Kidney (tissue), 14 donors: ENCODE results near the gene FRMD4A. TPM values are rescaled to one million over a fixed set of nuclear protein-coding genes. Genes with fewer than 3 reads are reported as not detected.
"Not testable (repeated sequence)": the region's sequence is repeated elsewhere in the genome, so short reads cannot be mapped to it uniquely, and the experiment has no call there.

Source experiments
- DNase-seq, 5 donors: peaks; one replicate each; pipeline ENCODE4 v3.0.0-alpha.2; 2013 to 2020
- FAIRE-seq: peaks from 2 replicates; lab custom pipeline; 2012; peaks lifted over from hg19 to GRCh38; lab: Jason Lieb, UNC
- H3K27ac ChIP-seq, 2 donors: one replicate each; pipeline ENCODE4 v1.7.0; 2013; ENCODE audit warnings: low read depth in 2 of 2, low read length in 2 of 2, inconsistent platforms in 1 of 2
- H3K27me3 ChIP-seq: one replicate; pipeline ENCODE4 v1.7.1; 2013; ENCODE audit warnings: low read length, inconsistent platforms; ENCODE audit not compliant: control insufficient read depth, insufficient read depth
- H3K36me3 ChIP-seq, 3 donors: one replicate each; pipeline versions ENCODE4 v1.7.0 to v1.7.1; 2013; ENCODE audit warnings: low read length in 3 of 3, control low read depth in 1 of 3, inconsistent platforms in 1 of 3; ENCODE audit not compliant: insufficient read depth in 3 of 3, control insufficient read depth in 2 of 3
- H3K4me1 ChIP-seq, 3 donors: one replicate each; pipeline versions ENCODE4 v1.7.0 to v1.7.1; 2013; ENCODE audit warnings: low read length in 3 of 3, inconsistent platforms in 1 of 3, low read depth in 1 of 3; ENCODE audit not compliant: control insufficient read depth in 2 of 3, insufficient read depth in 2 of 3
- H3K4me3 ChIP-seq, 3 donors: one replicate each; pipeline versions ENCODE4 v1.7.0 to v1.8.1; 2013; ENCODE audit warnings: low read length in 3 of 3, control low read depth in 1 of 3, inconsistent platforms in 1 of 3
- H3K9ac ChIP-seq, 3 donors: one replicate each; pipeline versions ENCODE4 v1.7.0 to v1.7.1; 2013; ENCODE audit warnings: low read length in 3 of 3, control low read depth in 1 of 3, inconsistent platforms in 1 of 3
- H3K9me3 ChIP-seq, 3 donors: one replicate each; pipeline versions ENCODE4 v1.7.0 to v1.7.1; 2013; ENCODE audit warnings: low read length in 3 of 3, control low read depth in 1 of 3, inconsistent platforms in 1 of 3; ENCODE audit not compliant: control insufficient read depth in 2 of 3, insufficient read depth in 1 of 3
- intact Hi-C: fragments of 100-400 bp; cut with DNase I; formaldehyde crosslinking; loops from one replicate; pipeline ENCODE4 v1.11.1; 2022
- polyA plus RNA-seq: library from polyadenylated mRNA; stranded (reverse); fragments of 350-450 nt; fragmentation: Illumina TruSeq; extraction: RNeasy Lipid Tissue Mini Kit (QIAGEN cat#74804); gene quantifications from one replicate; pipeline ENCODE4 v1.2.3, GENCODE V29; 2014; ENCODE audit warnings: low read depth, low replicate concordance; ENCODE audit not compliant: insufficient read depth
- total RNA-seq: library from RNA; stranded (reverse); fragmentation: NEBNext Ultra II Directional; extraction: Animal tissue kit (Norgen Biotek cat#: 25700); gene quantifications from one replicate; pipeline ENCODE4 v1.2.1, GENCODE V29; 2021
- TF ChIP-seq, protein P1 (sequence below): IDR thresholded peaks from 3 replicates; pipeline ENCODE4 v1.5.1; 2012; ENCODE audit warnings: mild to moderate bottlenecking, moderate library complexity, borderline replicate concordance; ENCODE audit not compliant: insufficient read depth; ENCODE audit errors: extremely low read depth
- donor health status: control.
- donor health status: control.
- donor health status: control.
- donor health status: control.
- donor health status: control.
- donor health status: DM: yes; HTN: yes; CAD: no.
- donor health status: Normal renal cell carcinoma (clear cell type).

Gene FRMD4A
- total and polyA plus RNA-seq, 2 donors from 2014 or later, result 16.0 to 68.2 TPM

DNA sequence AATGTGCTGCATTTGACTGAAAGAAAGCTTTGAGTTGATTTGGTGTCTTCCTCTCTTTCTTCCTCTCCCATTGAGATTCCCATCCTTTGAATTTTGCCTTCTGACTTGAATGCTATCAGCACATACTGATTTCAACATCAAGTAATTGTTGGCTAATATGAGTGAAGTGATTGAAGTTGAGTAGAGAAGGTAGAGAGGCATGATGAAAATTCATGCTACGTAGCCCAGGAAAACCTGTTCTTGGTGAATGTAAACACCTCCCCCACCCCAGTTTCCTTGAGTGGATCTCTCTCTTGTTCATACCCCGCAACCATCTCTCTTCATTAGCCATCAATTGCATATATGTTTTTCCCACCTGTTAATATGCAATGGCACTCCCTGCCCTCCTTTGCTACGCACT is 193.3 kb downstream of the FRMD4A start:
- H3K27ac ChIP-seq, result no peak overlapping the region
- no peaks in the 10 kb centered on the region for H3K4me1 ChIP-seq
- TF ChIP-seq, protein P1, sequence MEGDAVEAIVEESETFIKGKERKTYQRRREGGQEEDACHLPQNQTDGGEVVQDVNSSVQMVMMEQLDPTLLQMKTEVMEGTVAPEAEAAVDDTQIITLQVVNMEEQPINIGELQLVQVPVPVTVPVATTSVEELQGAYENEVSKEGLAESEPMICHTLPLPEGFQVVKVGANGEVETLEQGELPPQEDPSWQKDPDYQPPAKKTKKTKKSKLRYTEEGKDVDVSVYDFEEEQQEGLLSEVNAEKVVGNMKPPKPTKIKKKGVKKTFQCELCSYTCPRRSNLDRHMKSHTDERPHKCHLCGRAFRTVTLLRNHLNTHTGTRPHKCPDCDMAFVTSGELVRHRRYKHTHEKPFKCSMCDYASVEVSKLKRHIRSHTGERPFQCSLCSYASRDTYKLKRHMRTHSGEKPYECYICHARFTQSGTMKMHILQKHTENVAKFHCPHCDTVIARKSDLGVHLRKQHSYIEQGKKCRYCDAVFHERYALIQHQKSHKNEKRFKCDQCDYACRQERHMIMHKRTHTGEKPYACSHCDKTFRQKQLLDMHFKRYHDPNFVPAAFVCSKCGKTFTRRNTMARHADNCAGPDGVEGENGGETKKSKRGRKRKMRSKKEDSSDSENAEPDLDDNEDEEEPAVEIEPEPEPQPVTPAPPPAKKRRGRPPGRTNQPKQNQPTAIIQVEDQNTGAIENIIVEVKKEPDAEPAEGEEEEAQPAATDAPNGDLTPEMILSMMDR, result no peak
- H3K36me3 ChIP-seq, result no peaks in the 10 kb centered on the region
- intact Hi-C loops, result no loop called here
- no peak overlapping the region for H3K4me3 ChIP-seq
- DNase-seq (no peak), FAIRE-seq (no peak)
- no peak overlapping the region for H3K9ac ChIP-seq
- no peaks in the 10 kb centered on the region for H3K27me3 ChIP-seq
- H3K9me3 ChIP-seq, result no peaks in the 10 kb centered on the region

DNA sequence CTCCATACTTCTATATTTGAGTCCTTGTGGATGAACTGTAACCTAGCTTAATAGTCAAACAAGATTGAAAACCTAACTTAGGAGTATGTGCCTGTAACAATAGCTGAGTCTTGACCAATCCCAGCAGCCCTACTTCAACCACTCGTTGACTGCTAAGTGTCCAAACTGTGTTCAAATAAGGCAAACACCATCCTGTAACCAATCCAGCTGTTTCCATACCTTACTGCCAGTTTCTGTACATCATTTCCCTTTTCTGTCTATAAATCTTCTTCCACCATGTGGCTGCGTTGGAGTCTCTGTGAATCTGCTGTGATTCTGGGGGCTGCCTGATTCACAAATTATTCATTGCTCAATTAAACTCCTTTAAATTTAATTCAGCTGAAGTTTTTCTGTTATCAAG is 195.5 kb downstream of the FRMD4A start:
- intact Hi-C loops, H3K4me3 ChIP-seq, H3K9me3 ChIP-seq, H3K9ac ChIP-seq, FAIRE-seq, H3K27ac ChIP-seq, H3K27me3 ChIP-seq, DNase-seq, H3K36me3 ChIP-seq, H3K4me1 ChIP-seq: not testable (repeated sequence)

DNA sequence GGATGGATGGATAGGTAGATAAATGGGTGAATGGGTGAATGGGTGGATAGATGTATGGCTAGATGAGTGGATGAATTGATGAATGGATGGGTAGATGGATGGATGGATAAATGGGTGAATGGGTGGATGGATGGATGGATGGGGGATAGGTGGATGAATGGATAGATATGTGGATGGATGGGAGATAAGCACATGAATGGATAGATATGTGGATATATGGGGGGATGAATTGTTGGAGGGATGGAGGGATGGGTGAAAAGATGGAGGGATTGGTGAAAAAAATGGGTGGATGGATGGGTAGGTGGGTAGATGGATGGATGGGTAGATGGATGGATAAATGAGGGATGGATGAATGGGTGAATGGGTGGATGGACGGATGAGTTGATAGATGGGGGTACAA is 196.4 kb downstream of the FRMD4A start:
- Histone ChIP-seq H3K9me3 (no peaks in the 10 kb centered on the region), H3K9ac (no peak overlapping the region), H3K36me3 (no peaks in the 10 kb centered on the region), H3K27me3 (no peaks in the 10 kb centered on the region), H3K4me1 (no peaks in the 10 kb centered on the region), H3K4me3 (no peak overlapping the region), H3K27ac (no peak overlapping the region)
- intact Hi-C loops, result no loop called here
- no peak for DNase-seq
- FAIRE-seq, result no peak
- TF ChIP-seq, protein P1, result no peak

DNA sequence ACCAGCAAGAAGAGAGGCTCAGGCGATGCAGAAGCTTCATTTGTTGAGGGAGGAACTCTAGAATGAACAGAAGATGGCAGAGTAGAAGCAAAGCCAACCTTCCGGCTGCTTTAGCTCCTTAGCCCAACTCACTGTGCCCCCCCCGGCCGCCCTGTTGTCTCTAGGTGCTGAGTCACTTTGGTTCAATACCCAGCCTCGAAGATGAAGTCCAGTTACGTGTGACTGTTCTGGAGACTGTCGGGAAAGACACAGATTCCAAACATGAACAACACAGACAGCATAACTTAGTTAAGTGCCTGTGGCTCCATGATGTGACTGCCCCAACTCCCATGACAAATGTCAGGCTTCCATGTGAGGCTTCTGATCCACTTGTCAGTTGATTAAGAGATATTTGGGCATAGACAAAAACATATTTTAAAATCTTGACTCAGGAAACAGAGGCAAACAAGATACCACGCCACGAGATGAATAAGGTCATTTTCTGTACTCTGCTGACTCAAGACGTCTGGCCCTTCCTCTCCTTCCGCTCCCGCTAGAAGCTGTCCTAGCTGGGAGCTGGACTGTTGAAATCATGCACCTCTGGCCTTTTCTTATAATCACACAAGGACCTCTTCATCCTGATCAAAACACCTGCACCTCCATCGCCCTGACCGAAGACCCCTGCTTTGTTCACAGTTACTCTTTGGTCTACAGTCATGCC is 199.3 kb downstream of the FRMD4A start:
- H3K9me3 ChIP-seq, result no peaks in the 10 kb centered on the region
- no peaks in the 10 kb centered on the region for H3K27me3 ChIP-seq
- DNase-seq (no peak), FAIRE-seq (no peak)
- H3K4me1 ChIP-seq, result no peaks in the 10 kb centered on the region
- intact Hi-C loops, result no loop called here
- TF ChIP-seq, protein P1, result no peak
- no peak overlapping the region for H3K27ac ChIP-seq
- H3K9ac ChIP-seq, result no peak overlapping the region
- no peak overlapping the region for H3K4me3 ChIP-seq
- H3K36me3 ChIP-seq, result no peaks in the 10 kb centered on the region
